ENCODE data around the gene IFI44.

IFI44 gene

DNA sequence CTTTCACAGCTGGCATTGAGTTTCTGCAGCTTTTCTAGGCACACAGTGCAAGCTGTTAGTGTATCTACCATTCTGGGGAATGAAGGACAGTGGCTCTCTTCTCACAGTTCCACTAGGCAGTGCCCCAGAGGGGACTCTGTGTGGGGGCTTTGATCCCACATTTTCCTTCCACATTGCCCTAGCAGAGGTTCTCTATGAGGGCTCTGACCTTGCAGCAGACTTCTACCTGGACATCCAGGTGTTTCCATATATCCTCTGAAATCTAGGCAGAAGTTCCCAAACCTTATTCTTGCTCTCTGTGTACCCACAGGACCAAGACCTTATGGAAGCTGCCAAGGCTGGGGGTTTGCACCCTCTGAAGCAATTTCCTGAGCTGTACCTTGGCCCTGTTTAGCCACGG is 2.4 kb upstream of the IFI44 start:
- Histone ChIP-seq H2BK12ac (ENCODE audit: low read length) (no peak overlapping the region), H3K14ac (ENCODE audit: low read length) (no peak overlapping the region), H2BK15ac (ENCODE audit: low read length) (no peak overlapping the region), H2BK120ac (ENCODE audit: low read depth, low read length) (no peak overlapping the region), H4K91ac (ENCODE audit: low read depth, low read length, poor library complexity) (no peak overlapping the region), H2BK5ac (ENCODE audit: low read length) (no peak overlapping the region), H3K36me3 (replicated peaks in 1 of 2; ENCODE audit: control insufficient read depth in 2 of 2, insufficient read depth in 2 of 2, low read length in 2 of 2) (no peaks in the 10 kb centered on the region), H3K4me1 (ENCODE audit: control insufficient read depth in 2 of 2, insufficient read depth in 1 of 2, low read depth in 1 of 2, low read length in 2 of 2) (no peaks in the 10 kb centered on the region), H3K9ac (ENCODE audit: low read depth, low read length, poor library complexity) (no peak overlapping the region), H3K4ac (ENCODE audit: low read length) (no peak overlapping the region), H3K4me3 (ENCODE audit: low read length in 2 of 2) (no peak overlapping the region), H3K23ac (ENCODE audit: low read depth, low read length, poor library complexity) (no peak overlapping the region), H3K4me2 (ENCODE audit: insufficient read depth, low read length, poor library complexity, severe bottlenecking) (no peak overlapping the region), H3K9me3 (replicated peaks in 1 of 2; ENCODE audit: control insufficient read depth in 2 of 2, insufficient read depth in 1 of 2, low read depth in 1 of 2, low read length in 2 of 2) (no peaks in the 10 kb centered on the region), H3K27ac (replicated peaks; ENCODE audit: low read length) (no peak overlapping the region), H2AK5ac (ENCODE audit: low read depth, low read length) (no peak overlapping the region), H3K18ac (ENCODE audit: low read length) (no peak overlapping the region), H4K8ac (ENCODE audit: low read depth, low read length) (no peak overlapping the region), H3K79me1 (ENCODE audit: low read depth, low read length) (no peaks in the 10 kb centered on the region), H2AFZ (ENCODE audit: low read length) (no peak overlapping the region), H3K27me3 (ENCODE audit: control insufficient read depth in 3 of 3, insufficient read depth in 3 of 3, low read depth in 1 of 3, low read length in 3 of 3) (no peaks in the 10 kb centered on the region)
- DNase-seq (ENCODE audit: low spot score) = no peak
- no CpG with 5 or more reads among the region's 1 CpG for WGBS, 2 donors (ENCODE audit: extremely low coverage in 2 of 2, insufficient read length in 2 of 2, insufficient replicate concordance in 1 of 2)

DNA sequence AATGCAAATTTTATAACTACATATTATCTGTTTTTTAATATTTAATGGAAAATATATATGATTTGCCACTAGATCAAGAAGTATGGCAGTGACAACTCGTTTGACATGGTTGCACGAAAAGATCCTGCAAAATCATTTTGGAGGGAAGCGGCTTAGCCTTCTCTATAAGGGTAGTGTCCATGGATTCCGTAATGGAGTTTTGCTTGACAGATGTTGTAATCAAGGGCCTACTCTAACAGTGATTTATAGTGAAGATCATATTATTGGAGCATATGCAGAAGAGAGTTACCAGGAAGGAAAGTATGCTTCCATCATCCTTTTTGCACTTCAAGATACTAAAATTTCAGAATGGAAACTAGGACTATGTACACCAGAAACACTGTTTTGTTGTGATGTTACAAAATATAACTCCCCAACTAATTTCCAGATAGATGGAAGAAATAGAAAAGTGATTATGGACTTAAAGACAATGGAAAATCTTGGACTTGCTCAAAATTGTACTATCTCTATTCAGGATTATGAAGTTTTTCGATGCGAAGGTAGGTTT is 556 bp downstream of the IFI44 start:
- Histone ChIP-seq H3K79me1 (ENCODE audit: low read depth, low read length) (no peaks in the 10 kb centered on the region), H3K36me3 (replicated peaks in 1 of 2; ENCODE audit: control insufficient read depth in 2 of 2, insufficient read depth in 2 of 2, low read length in 2 of 2) (no peaks in the 10 kb centered on the region), H3K9ac (ENCODE audit: low read depth, low read length, poor library complexity) (no peak overlapping the region), H3K18ac (ENCODE audit: low read length) (no peak overlapping the region), H3K9me3 (replicated peaks in 1 of 2; ENCODE audit: control insufficient read depth in 2 of 2, insufficient read depth in 1 of 2, low read depth in 1 of 2, low read length in 2 of 2) (no peaks in the 10 kb centered on the region), H2BK15ac (ENCODE audit: low read length) (no peak overlapping the region), H3K27ac (replicated peaks; ENCODE audit: low read length) (no peak overlapping the region), H3K4ac (ENCODE audit: low read length) (no peak overlapping the region), H4K8ac (ENCODE audit: low read depth, low read length) (no peak overlapping the region), H3K4me3 (ENCODE audit: low read length in 2 of 2) (no peak overlapping the region), H2AFZ (ENCODE audit: low read length) (no peak overlapping the region), H3K27me3 (ENCODE audit: control insufficient read depth in 3 of 3, insufficient read depth in 3 of 3, low read depth in 1 of 3, low read length in 3 of 3) (no peaks in the 10 kb centered on the region), H3K4me2 (ENCODE audit: insufficient read depth, low read length, poor library complexity, severe bottlenecking) (no peak overlapping the region), H2BK12ac (ENCODE audit: low read length) (no peak overlapping the region), H3K23ac (ENCODE audit: low read depth, low read length, poor library complexity) (no peak overlapping the region), H4K91ac (ENCODE audit: low read depth, low read length, poor library complexity) (no peak overlapping the region), H3K14ac (ENCODE audit: low read length) (no peak overlapping the region), H2BK5ac (ENCODE audit: low read length) (no peak overlapping the region), H2AK5ac (ENCODE audit: low read depth, low read length) (no peak overlapping the region), H3K4me1 (ENCODE audit: control insufficient read depth in 2 of 2, insufficient read depth in 1 of 2, low read depth in 1 of 2, low read length in 2 of 2) (no peaks in the 10 kb centered on the region), H2BK120ac (ENCODE audit: low read depth, low read length) (no peak overlapping the region)
- no peak for DNase-seq (ENCODE audit: low spot score)
- WGBS, 2 donors (ENCODE audit: extremely low coverage in 2 of 2, insufficient read length in 2 of 2, insufficient replicate concordance in 1 of 2) = no CpG with 5 or more reads among the region's 6 CpGs

DNA sequence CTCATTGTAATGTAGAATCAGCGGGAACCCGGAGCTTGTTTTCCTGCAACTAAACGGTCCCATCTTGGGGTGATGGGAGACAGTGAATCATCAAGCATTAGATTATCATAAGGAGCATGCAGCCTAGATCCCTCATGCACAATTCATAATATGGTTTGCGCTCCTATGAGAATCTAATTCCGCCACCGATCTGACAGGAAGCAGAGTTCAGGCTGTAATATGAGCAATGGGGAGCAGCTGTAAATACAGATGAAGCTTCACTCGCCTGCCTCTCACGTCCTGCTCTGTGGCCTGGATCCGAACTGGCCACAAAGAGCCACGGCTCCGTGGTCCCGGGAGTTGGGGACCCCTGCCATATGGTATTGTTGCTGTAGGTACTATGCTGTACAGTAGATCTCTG is 1.6 kb downstream of the IFI44 start:
- H3K14ac ChIP-seq (ENCODE audit: low read length) = no peak overlapping the region
- H3K4me2 ChIP-seq (ENCODE audit: insufficient read depth, low read length, poor library complexity, severe bottlenecking) = no peak overlapping the region
- H3K36me3 ChIP-seq (replicated peaks in 1 of 2; ENCODE audit: control insufficient read depth in 2 of 2, insufficient read depth in 2 of 2, low read length in 2 of 2) = no peaks in the 10 kb centered on the region
- H3K18ac ChIP-seq (ENCODE audit: low read length) = no peak overlapping the region
- H2BK15ac ChIP-seq (ENCODE audit: low read length) = no peak overlapping the region
- H2BK120ac ChIP-seq (ENCODE audit: low read depth, low read length) = no peak overlapping the region
- H3K4me1 ChIP-seq (ENCODE audit: control insufficient read depth in 2 of 2, insufficient read depth in 1 of 2, low read depth in 1 of 2, low read length in 2 of 2) = no peaks in the 10 kb centered on the region
- no peak overlapping the region for H3K4ac ChIP-seq (ENCODE audit: low read length)
- H3K27me3 ChIP-seq (ENCODE audit: control insufficient read depth in 3 of 3, insufficient read depth in 3 of 3, low read depth in 1 of 3, low read length in 3 of 3) = no peaks in the 10 kb centered on the region
- H3K27ac ChIP-seq (replicated peaks; ENCODE audit: low read length) = no peak overlapping the region
- no CpG with 5 or more reads among the region's 12 CpGs for WGBS, 2 donors (ENCODE audit: extremely low coverage in 2 of 2, insufficient read length in 2 of 2, insufficient replicate concordance in 1 of 2)
- H4K8ac ChIP-seq (ENCODE audit: low read depth, low read length) = no peak overlapping the region
- no peaks in the 10 kb centered on the region for H3K9me3 ChIP-seq (replicated peaks in 1 of 2; ENCODE audit: control insufficient read depth in 2 of 2, insufficient read depth in 1 of 2, low read depth in 1 of 2, low read length in 2 of 2)
- no peak overlapping the region for H2AK5ac ChIP-seq (ENCODE audit: low read depth, low read length)
- no peak overlapping the region for H2AFZ ChIP-seq (ENCODE audit: low read length)
- no peak overlapping the region for H3K23ac ChIP-seq (ENCODE audit: low read depth, low read length, poor library complexity)
- H2BK5ac ChIP-seq (ENCODE audit: low read length) = no peak overlapping the region
- H2BK12ac ChIP-seq (ENCODE audit: low read length) = no peak overlapping the region
- no peak overlapping the region for H3K4me3 ChIP-seq (ENCODE audit: low read length in 2 of 2)
- no peak overlapping the region for H3K9ac ChIP-seq (ENCODE audit: low read depth, low read length, poor library complexity)
- H4K91ac ChIP-seq (ENCODE audit: low read depth, low read length, poor library complexity) = no peak overlapping the region
- no peaks in the 10 kb centered on the region for H3K79me1 ChIP-seq (ENCODE audit: low read depth, low read length)
- no peak for DNase-seq (ENCODE audit: low spot score)

DNA sequence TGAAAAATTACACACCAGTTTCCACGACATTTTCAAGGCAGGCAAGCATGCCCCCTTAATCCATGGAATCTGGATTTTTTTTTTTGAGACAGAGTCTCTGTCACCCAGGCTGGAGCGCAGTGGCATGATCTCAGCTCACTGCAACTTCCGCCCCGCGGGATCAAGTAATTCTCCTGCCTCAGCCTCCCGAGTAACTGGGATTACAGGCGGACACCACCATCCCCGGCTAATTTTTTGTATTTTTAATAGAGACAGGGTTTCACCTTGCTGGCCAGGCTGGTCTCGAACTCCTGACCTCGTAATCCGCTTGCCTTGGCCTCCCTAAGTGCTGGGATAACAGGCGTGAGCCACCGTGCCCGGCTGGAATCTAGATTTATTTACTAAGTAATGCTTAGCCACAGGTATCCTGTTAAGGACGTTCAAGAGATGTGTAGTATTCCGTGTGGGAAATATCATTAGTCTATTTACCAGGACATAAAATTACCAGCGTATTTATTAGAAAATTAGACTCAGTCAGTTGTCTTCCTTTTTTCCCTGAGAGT is 2.5 kb downstream of the IFI44 start:
- Histone ChIP-seq H3K9ac (ENCODE audit: low read depth, low read length, poor library complexity) (no peak overlapping the region), H3K36me3 (replicated peaks in 1 of 2; ENCODE audit: control insufficient read depth in 2 of 2, insufficient read depth in 2 of 2, low read length in 2 of 2) (no peaks in the 10 kb centered on the region), H3K23ac (ENCODE audit: low read depth, low read length, poor library complexity) (no peak overlapping the region), H4K8ac (ENCODE audit: low read depth, low read length) (no peak overlapping the region), H3K4me2 (ENCODE audit: insufficient read depth, low read length, poor library complexity, severe bottlenecking) (no peak overlapping the region), H3K4ac (ENCODE audit: low read length) (no peak overlapping the region), H3K18ac (ENCODE audit: low read length) (no peak overlapping the region), H3K27ac (replicated peaks; ENCODE audit: low read length) (no peak overlapping the region), H4K91ac (ENCODE audit: low read depth, low read length, poor library complexity) (no peak overlapping the region), H3K4me1 (ENCODE audit: control insufficient read depth in 2 of 2, insufficient read depth in 1 of 2, low read depth in 1 of 2, low read length in 2 of 2) (no peaks in the 10 kb centered on the region), H3K27me3 (ENCODE audit: control insufficient read depth in 3 of 3, insufficient read depth in 3 of 3, low read depth in 1 of 3, low read length in 3 of 3) (no peaks in the 10 kb centered on the region), H2BK15ac (ENCODE audit: low read length) (no peak overlapping the region), H2BK12ac (ENCODE audit: low read length) (no peak overlapping the region), H2BK120ac (ENCODE audit: low read depth, low read length) (no peak overlapping the region), H2AFZ (ENCODE audit: low read length) (no peak overlapping the region), H2BK5ac (ENCODE audit: low read length) (no peak overlapping the region), H2AK5ac (ENCODE audit: low read depth, low read length) (no peak overlapping the region), H3K9me3 (replicated peaks in 1 of 2; ENCODE audit: control insufficient read depth in 2 of 2, insufficient read depth in 1 of 2, low read depth in 1 of 2, low read length in 2 of 2) (no peaks in the 10 kb centered on the region), H3K79me1 (ENCODE audit: low read depth, low read length) (no peaks in the 10 kb centered on the region), H3K14ac (ENCODE audit: low read length) (no peak overlapping the region), H3K4me3 (ENCODE audit: low read length in 2 of 2) (no peak overlapping the region)
- no CpG with 5 or more reads among the region's 17 CpGs for WGBS, 2 donors (ENCODE audit: extremely low coverage in 2 of 2, insufficient read length in 2 of 2, insufficient replicate concordance in 1 of 2)
- no peak for DNase-seq (ENCODE audit: low spot score)
